Parathyroid adenoma (tissue), 2 donors: ENCODE results near the gene CHL1.

ENCODE experiments used
- H2AFZ ChIP-seq: fragments of 300-600 bp; sonication (generic); one replicate; pipeline ENCODE4 v1.7.0; 2017; ENCODE audit warnings: antibody characterized with exemption, mild to moderate bottlenecking
- H3K27ac ChIP-seq: fragments of 300-600 bp; sonication (generic); one replicate; pipeline ENCODE4 v1.7.0; 2017
- H3K27me3 ChIP-seq: fragments of 300-600 bp; sonication (generic); one replicate; pipeline ENCODE4 v1.7.0; 2017; ENCODE audit warnings: low read length; ENCODE audit not compliant: control insufficient read depth, insufficient read depth
- H3K36me3 ChIP-seq: fragments of 300-600 bp; sonication (generic); one replicate; pipeline ENCODE4 v1.7.0; 2017; ENCODE audit warnings: low read length; ENCODE audit not compliant: control insufficient read depth, insufficient read depth
- H3K4me1 ChIP-seq: fragments of 300-600 bp; sonication (generic); one replicate; pipeline ENCODE4 v1.7.0; 2017; ENCODE audit warnings: control low read depth
- H3K4me2 ChIP-seq: fragments of 300-600 bp; sonication (generic); one replicate; pipeline ENCODE4 v1.7.0; 2017; ENCODE audit warnings: low read length
- H3K4me3 ChIP-seq: fragments of 300-600 bp; sonication (generic); one replicate; pipeline ENCODE4 v1.7.0; 2017; ENCODE audit warnings: low read depth, low read length
- H3K79me2 ChIP-seq: fragments of 300-600 bp; sonication (generic); one replicate; pipeline ENCODE4 v1.7.0; 2017; ENCODE audit warnings: control low read depth
- H3K9ac ChIP-seq: fragments of 300-600 bp; sonication (generic); one replicate; pipeline ENCODE4 v1.7.0; 2017; ENCODE audit warnings: mild to moderate bottlenecking
- H3K9me3 ChIP-seq: fragments of 300-600 bp; sonication (generic); one replicate; pipeline ENCODE4 v1.7.0; 2017; ENCODE audit warnings: low read length; ENCODE audit not compliant: control insufficient read depth
- TF ChIP-seq, protein P1 (sequence below): fragments of 300-600 bp; sonication (generic); IDR thresholded peaks from one replicate; pipeline ENCODE4 v1.7.0; 2017; ENCODE audit warnings: antibody characterized with exemption, mild to moderate bottlenecking
- donor health status: primary hyperparathyroidism.

CHL1 gene

DNA sequence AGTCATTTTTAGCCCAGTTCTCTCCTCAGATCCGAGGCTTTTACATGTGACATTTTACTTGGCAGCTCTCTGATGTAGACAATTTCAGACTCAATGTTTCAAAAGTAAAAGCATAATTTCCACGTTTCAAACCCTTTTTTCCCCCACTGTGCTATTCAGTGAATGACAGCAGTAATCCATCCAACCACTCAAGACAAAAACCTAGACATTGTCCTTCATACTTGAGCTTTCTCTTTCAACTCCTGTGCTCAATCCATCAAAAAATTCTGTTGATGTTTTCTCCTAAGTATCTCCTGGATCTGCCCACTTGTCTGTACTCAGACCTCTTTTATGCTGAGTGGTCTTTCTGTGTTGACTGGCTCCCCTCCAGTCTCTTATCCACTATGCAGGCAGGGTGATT lies 214.7 kb downstream of the CHL1 start:
- H3K79me2 ChIP-seq = no peaks in the 10 kb centered on the region
- H3K4me2 ChIP-seq = no peak overlapping the region
- H3K27me3 ChIP-seq = no peaks in the 10 kb centered on the region
- H3K27ac ChIP-seq = no peak overlapping the region
- no peak overlapping the region for H3K9ac ChIP-seq
- no peak overlapping the region for H3K4me3 ChIP-seq
- H3K9me3 ChIP-seq = no peaks in the 10 kb centered on the region
- no peaks in the 10 kb centered on the region for H3K36me3 ChIP-seq
- no peaks in the 10 kb centered on the region for H3K4me1 ChIP-seq
- H2AFZ ChIP-seq = no peak overlapping the region
- TF ChIP-seq, protein P1, sequence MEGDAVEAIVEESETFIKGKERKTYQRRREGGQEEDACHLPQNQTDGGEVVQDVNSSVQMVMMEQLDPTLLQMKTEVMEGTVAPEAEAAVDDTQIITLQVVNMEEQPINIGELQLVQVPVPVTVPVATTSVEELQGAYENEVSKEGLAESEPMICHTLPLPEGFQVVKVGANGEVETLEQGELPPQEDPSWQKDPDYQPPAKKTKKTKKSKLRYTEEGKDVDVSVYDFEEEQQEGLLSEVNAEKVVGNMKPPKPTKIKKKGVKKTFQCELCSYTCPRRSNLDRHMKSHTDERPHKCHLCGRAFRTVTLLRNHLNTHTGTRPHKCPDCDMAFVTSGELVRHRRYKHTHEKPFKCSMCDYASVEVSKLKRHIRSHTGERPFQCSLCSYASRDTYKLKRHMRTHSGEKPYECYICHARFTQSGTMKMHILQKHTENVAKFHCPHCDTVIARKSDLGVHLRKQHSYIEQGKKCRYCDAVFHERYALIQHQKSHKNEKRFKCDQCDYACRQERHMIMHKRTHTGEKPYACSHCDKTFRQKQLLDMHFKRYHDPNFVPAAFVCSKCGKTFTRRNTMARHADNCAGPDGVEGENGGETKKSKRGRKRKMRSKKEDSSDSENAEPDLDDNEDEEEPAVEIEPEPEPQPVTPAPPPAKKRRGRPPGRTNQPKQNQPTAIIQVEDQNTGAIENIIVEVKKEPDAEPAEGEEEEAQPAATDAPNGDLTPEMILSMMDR = no peak

DNA sequence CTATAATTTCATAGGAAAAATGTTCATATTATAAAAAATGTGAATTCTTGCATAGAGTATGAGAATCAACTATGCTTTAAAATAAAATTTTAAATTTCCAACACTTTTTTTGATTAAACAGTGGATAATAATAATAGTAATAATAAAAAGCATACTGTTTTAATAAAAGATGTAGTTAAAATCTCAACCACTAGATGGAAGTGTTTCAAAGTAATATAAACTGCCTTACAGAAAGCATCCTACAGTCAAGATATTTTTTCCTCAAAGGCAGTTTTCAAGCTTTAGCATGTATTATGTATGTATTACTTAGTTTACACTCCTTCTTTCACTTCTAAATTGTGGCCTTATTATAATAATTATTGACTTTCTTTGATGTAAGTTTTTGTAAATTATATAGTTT lies 217.5 kb downstream of the CHL1 start:
- Histone ChIP-seq H2AFZ (no peak overlapping the region), H3K9ac (no peak overlapping the region), H3K36me3 (no peaks in the 10 kb centered on the region), H3K9me3 (no peaks in the 10 kb centered on the region), H3K27me3 (no peaks in the 10 kb centered on the region), H3K4me1 (no peaks in the 10 kb centered on the region), H3K4me2 (no peak overlapping the region), H3K4me3 (no peak overlapping the region), H3K27ac (no peak overlapping the region), H3K79me2 (no peaks in the 10 kb centered on the region)
- TF ChIP-seq, protein P1 = no peak

DNA sequence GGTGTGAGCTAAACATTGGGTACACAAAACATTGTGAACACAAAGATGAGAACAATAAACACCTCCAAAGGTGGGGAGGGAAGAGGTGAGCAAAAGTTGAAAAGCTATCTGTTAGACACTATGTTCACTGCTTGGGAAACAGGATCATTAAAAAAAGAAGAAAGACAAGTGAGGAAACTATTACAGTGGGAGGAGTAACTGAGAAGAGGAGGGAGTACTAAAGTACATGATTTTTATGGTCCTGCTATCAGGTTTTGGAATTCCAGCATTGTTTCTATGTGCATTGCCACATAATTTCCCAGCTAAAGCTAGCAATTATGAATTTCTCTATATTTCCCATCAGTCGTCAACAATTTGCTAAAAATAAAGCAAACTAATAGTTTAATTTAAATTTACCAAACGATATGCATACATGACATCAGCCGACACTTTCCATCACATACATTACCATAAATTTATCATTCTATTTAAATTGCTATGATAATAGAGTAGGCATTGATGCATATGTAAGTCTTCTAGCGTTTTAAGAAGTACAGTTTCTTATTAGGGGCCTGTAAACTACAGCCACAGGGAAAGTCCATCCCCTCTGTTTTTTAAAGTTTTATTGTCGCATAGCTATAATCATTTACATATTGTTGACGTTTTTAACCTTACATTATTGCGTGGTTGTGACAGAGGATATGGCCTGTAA lies 221.8 kb downstream of the CHL1 start:
- no peak overlapping the region for H3K9ac ChIP-seq
- H2AFZ ChIP-seq = no peak overlapping the region
- no peaks in the 10 kb centered on the region for H3K9me3 ChIP-seq
- no peaks in the 10 kb centered on the region for H3K4me1 ChIP-seq
- no peak overlapping the region for H3K27ac ChIP-seq
- H3K4me2 ChIP-seq = no peak overlapping the region
- TF ChIP-seq, protein P1 = no peak
- no peaks in the 10 kb centered on the region for H3K79me2 ChIP-seq
- no peaks in the 10 kb centered on the region for H3K36me3 ChIP-seq
- H3K27me3 ChIP-seq = no peaks in the 10 kb centered on the region
- no peak overlapping the region for H3K4me3 ChIP-seq

DNA sequence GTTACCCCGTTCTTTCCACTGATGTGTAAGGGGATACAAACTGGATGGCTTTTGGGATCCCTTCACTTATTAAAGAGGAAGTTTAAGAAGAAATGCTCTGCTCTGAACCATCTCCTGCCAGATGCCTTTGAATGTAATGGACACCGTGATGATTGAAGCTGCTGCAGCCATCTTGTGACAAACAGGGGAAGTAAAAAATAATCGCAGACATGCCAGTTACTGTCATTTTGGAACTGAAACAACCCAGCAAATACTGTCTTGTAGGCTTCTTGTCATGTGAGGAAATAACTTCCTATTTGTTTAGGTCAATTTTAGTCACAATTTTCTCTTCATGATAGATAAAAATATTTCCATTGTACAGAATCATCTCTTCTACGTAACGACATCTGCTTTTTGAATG lies 224.0 kb downstream of the CHL1 start:
- TF ChIP-seq, protein P1 = no peak
- Histone ChIP-seq H3K4me1 (no peaks in the 10 kb centered on the region), H3K36me3 (no peaks in the 10 kb centered on the region), H3K9ac (no peak overlapping the region), H3K9me3 (no peaks in the 10 kb centered on the region), H2AFZ (no peak overlapping the region), H3K4me3 (no peak overlapping the region), H3K4me2 (no peak overlapping the region), H3K27ac (no peak overlapping the region), H3K27me3 (no peaks in the 10 kb centered on the region), H3K79me2 (no peaks in the 10 kb centered on the region)

DNA sequence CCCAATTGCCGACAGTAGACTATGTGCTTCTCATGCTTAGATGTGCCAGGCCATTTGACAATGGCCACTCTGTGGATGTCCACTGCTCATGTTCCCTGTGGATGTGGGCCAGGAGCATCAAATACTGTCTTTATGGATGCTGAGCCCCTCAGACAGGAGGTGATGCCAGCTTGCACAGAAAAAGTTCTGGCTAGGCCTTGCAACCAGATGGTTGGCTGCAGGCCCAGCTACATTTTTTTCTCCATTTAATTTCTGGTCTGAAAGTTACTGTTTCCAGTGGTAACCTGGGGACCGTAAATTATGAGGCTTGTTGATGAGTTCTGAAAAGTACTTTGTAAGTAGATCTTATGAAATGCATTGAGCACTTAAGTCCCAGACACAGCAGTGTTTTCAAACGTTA lies 228.5 kb downstream of the CHL1 start:
- Histone ChIP-seq H3K79me2 (no peaks in the 10 kb centered on the region), H2AFZ (no peak overlapping the region), H3K4me3 (no peak overlapping the region), H3K4me1 (no peaks in the 10 kb centered on the region), H3K9me3 (no peaks in the 10 kb centered on the region), H3K4me2 (no peak overlapping the region), H3K27me3 (no peaks in the 10 kb centered on the region), H3K9ac (no peak overlapping the region), H3K27ac (no peak overlapping the region), H3K36me3 (no peaks in the 10 kb centered on the region)
- TF ChIP-seq, protein P1 = no peak
